ENCODE results near the gene GSTP1.
"Not testable (repeated sequence)": the region's sequence is repeated elsewhere in the genome, so short reads cannot be mapped to it uniquely, and the experiment has no call there.

The GSTP1 gene

DNA sequence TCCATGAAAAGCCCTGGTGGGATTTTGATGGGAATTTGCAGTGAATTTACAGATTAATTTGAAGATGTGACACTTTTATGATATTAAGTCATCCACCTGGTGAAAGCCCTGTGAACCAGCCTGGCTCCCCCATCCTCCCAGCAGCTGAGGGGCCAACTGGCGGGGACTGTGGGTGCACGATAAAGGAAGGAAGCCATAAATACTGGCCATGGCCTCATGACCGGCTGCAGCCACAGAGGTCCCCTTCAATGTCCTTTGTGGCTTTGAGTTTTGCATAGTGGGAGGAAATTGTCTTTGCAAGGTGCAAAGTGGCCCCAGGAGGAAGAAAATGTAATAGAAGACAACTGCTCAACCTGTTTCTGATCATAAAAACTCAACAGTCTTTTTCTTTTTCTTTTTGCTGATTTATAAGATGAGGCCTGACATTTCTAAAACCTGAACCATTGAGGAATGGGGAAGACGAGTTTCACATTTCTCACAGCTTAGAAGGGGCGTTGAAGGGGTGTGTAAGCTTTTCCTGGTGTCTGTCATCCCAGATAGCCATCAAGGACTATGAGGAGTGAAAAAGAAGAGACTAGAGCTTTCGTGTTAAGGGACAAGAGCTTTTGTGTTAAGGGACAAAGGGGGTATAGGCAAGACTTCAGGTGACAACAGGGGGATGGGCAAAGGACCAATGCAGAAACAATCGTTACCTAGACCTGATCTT is 16.9 kb downstream of the GSTP1 start:
- no peak overlapping the region for H3K27ac ChIP-seq
- no peak for TF ChIP-seq CTCF (conservative IDR thresholded peaks at IDR 0.05; ENCODE audit: low read depth)
- ChIA-PET POLR2A (ENCODE audit: low non-redundant PET) (no interaction called here), CTCF (interaction anchor here (0.6 kb wide), 1 partner anchor 23 kb away, joined by 6 read pairs; no protein-coding TSS in a partner anchor)
- no peak for DNase-seq (ENCODE audit: low spot score)

- ChIA-PET CTCF (interaction anchor here (0.6 kb wide), 2 partner anchors 13 to 861 kb away, joined by 3 to 4 read pairs; no protein-coding TSS in a partner anchor), POLR2A (ENCODE audit: low non-redundant PET) (no interaction called here)
These were observed 17.5 kb downstream of the GSTP1 start for GRCh38 chr11:67601098-67601497.

GRCh38 chr11:67604119-67604518 is 20.5 kb downstream of the GSTP1 start:
- CTCF ChIA-PET; POLR2A ChIA-PET (ENCODE audit: low non-redundant PET); DNase-seq (ENCODE audit: low spot score); H3K27ac ChIP-seq: not testable (repeated sequence)

More at GRCh38 chr11:67601098-67601497, 17.5 kb downstream of the GSTP1 start:
- DNase-seq (ENCODE audit: low spot score) = no peak
- no peak overlapping the region for H3K27ac ChIP-seq
- TF ChIP-seq CTCF (conservative IDR thresholded peaks at IDR 0.05; ENCODE audit: low read depth) = no peak

DNA sequence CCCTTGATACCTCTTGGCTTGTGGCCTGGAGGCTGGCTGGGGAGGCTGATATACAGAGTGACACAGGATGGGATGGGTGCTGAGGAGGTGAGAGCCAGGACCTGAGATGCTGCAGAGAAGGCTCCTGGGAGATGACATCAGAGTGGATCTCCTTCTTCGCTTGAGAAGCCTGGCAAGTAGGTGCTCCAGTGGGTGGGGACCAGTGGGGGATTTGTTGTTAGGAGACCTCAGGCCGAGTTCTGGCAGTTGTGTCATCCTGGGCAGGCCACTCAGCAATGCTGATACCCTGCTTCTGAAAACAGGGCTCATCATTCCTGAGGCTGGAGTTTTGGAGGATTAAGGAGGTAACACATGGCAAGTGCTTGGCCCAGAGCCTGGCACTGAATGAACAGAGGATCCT is 21.2 kb downstream of the GSTP1 start:
- no peak for DNase-seq (ENCODE audit: low spot score)
- H3K27ac ChIP-seq = peak overlapping the region; percentile 74; the same call in 1 of the 2 replicates
- CTCF ChIA-PET = interaction anchor here (0.9 kb wide), 1 partner anchor 10 kb away, joined by 4 read pairs; no protein-coding TSS in a partner anchor
- POLR2A ChIA-PET (ENCODE audit: low non-redundant PET) = no interaction called here
- TF ChIP-seq CTCF (conservative IDR thresholded peaks at IDR 0.05; ENCODE audit: low read depth) = no peak

DNA sequence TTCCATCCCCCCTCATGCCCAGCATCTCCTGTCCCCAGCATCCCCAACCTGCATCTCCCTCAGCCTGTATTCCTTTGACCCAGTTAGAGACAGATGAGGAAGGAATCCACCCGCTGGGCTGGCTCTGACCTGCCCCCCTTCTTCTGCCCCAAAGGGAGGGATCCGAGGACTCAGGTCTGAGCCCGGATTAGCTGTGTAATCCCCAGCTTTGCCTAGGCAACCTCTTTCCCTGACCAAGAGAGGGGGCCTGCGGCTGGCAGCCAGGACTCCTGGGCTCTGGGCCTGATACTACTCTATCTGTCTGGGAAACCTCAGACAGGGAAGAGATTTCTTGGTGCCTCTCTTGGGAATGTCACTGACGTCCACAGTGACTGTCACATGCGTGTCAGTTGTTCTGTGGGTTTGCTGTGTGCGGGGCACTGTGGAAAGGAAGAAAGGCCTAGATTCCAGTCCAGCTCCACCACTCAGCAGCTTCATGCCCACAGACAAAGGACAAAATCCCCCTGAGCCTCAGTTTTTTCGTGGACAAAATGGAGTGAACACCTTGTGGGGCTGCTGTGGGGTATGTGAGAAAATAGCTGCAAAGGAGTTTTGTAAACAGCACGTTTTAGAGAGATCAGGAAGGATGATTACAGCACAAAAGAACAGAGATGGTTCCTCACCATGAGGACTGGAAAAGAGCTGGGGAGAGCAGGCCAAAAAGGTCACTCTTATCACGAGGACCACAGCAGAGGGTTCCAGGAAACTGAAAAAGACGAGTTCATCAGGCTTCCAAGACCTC is 21.8 kb downstream of the GSTP1 start:
- TF ChIP-seq CTCF (conservative IDR thresholded peaks at IDR 0.05; ENCODE audit: low read depth) = no peak
- peak overlapping the region; percentile 74 for H3K27ac ChIP-seq
- DNase-seq (ENCODE audit: low spot score) = no peak
- ChIA-PET CTCF (interaction anchor here (0.6 to 0.9 kb wide), 2 partner anchors 9 to 21 kb away, joined by 3 to 4 read pairs; no protein-coding TSS in a partner anchor), POLR2A (ENCODE audit: low non-redundant PET) (no interaction called here)

DNA sequence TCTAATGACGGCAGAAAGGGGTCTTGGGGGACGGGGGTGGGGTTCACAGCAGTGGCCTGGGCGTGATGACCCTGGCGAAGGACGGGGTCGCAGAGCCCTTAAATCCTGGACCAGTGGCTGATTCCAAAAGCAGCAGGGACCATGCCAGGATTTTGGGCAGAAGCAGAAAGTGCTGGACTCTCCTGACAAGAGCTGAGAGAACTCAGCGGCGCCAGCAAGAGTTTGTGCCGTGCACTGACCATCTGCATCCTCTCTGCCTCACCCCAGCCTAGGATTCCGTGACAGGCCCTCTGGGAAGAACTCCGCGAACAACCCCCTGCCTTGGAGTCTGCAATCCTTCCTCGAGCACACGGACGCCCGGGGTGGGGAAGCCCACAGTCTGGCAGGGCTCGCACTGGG is 22.5 kb downstream of the GSTP1 start:
- H3K27ac ChIP-seq = peak overlapping the region; percentile 74
- ChIA-PET POLR2A (ENCODE audit: low non-redundant PET) (interaction anchor here (1.5 kb wide), 1 partner anchor 23 kb away, joined by 3 read pairs; no protein-coding TSS in a partner anchor), CTCF (no interaction called here)
- TF ChIP-seq CTCF (conservative IDR thresholded peaks at IDR 0.05; ENCODE audit: low read depth) = no peak
- DNase-seq (ENCODE audit: low spot score) = no peak
